Mesenteric fat pad (tissue), 1 donor: ENCODE measurements around the gene MSL3. TPM values are rescaled to one million over a fixed set of nuclear protein-coding genes. Genes with fewer than 3 reads are reported as not detected.

ENCODE experiments used
- DNase-seq: peaks from one replicate; pipeline ENCODE4 v3.0.0-alpha.2; 2020; ENCODE audit warnings: low spot score
- total RNA-seq: library from RNA; stranded (reverse); fragmentation: NEBNext Ultra II Directional; extraction: Animal tissue kit (Norgen Biotek cat#: 25700); gene quantifications from one replicate; pipeline ENCODE4 v1.2.1, GENCODE V29; 2021
- donor health status: DM: yes; HTN: yes; CAD: no.

MSL3 gene
- total RNA-seq, 1 donor from 2014 or later, result 29.9 TPM

GRCh38 chrX:11758400-11759171, 549 bp downstream of the MSL3 start:
- peak; percentile 96 for DNase-seq

- no peak for DNase-seq
These were observed 1.1 kb downstream of the MSL3 start for GRCh38 chrX:11759172-11759460.

GRCh38 chrX:11759461-11760311, 1.6 kb downstream of the MSL3 start:
- no peak for DNase-seq

- DNase-seq, result no peak
These were observed 2.9 kb downstream of the MSL3 start for GRCh38 chrX:11760958-11761357.

GRCh38 chrX:11764602-11765067, 6.6 kb downstream of the MSL3 start:
- DNase-seq, result no peak

- DNase-seq, result no peak
These were observed 7.4 kb downstream of the MSL3 start for GRCh38 chrX:11765449-11765848.

- DNase-seq, result no peak
These were observed 8.4 kb downstream of the MSL3 start for GRCh38 chrX:11766487-11766886.

- DNase-seq, result no peak
These were observed 10.0 kb downstream of the MSL3 start for GRCh38 chrX:11768039-11768438.

- DNase-seq, result no peak
These were observed 12.3 kb downstream of the MSL3 start for GRCh38 chrX:11770320-11770719.

- DNase-seq, result no peak
These were observed 20.2 kb downstream of the MSL3 start for GRCh38 chrX:11778230-11778629.

GRCh38 chrX:11781133-11781532, 23.1 kb downstream of the MSL3 start:
- no peak for DNase-seq

GRCh38 chrX:11781734-11782370, 23.8 kb downstream of the MSL3 start:
- no peak for DNase-seq

GRCh38 chrX:11784543-11784942, 26.5 kb downstream of the MSL3 start:
- no peak for DNase-seq

GRCh38 chrX:11786862-11787261, 28.8 kb downstream of the MSL3 start:
- DNase-seq, result no peak

GRCh38 chrX:11787564-11787963, 29.5 kb downstream of the MSL3 start:
- DNase-seq, result no peak

GRCh38 chrX:11789809-11790208, 31.8 kb downstream of the MSL3 start:
- no peak for DNase-seq

GRCh38 chrX:11791090-11791489, 33.1 kb downstream of the MSL3 start:
- no peak for DNase-seq

GRCh38 chrX:11791537-11791936, 33.5 kb downstream of the MSL3 start:
- DNase-seq, result no peak

- DNase-seq, result no peak
These were observed 34.7 kb downstream of the MSL3 start for GRCh38 chrX:11792461-11793421.

GRCh38 chrX:11793734-11794133, 35.7 kb downstream of the MSL3 start:
- no peak for DNase-seq

GRCh38 chrX:11813341-11813740, 55.3 kb downstream of the MSL3 start:
- DNase-seq, result no peak
